GM18951 (cell line): ENCODE results near the gene ART4.

ENCODE experiments used
- POLR2A ChIP-seq: IDR thresholded peaks from 4 replicates; pipeline ENCODE4 v1.6.1; 2011; ENCODE audit warnings: mild to moderate bottlenecking; ENCODE audit not compliant: insufficient read length, insufficient read depth; ENCODE audit errors: extremely low read depth
- in situ Hi-C: fragments of 300-500 bp; cut with MboI; formaldehyde crosslinking; loops from one replicate; pipeline ENCODE4 v1.12.0; 2022; ENCODE audit warnings: low sequenced_read_pairs, mixed read lengths, inconsistent platforms; ENCODE audit not compliant: unreplicated experiment

Gene ART4

GRCh38 chr12:14843425-14843887, at the start of gene ART4:
Gene ART4, minus strand, starts transcription at chr12:14843526. Its CDS starts 413 bp downstream, at chr12:14843113.
- in situ Hi-C loops, result no loop called here
- no peak for TF ChIP-seq POLR2A

GRCh38 chr12:14892726-14893505, 49.6 kb upstream of the ART4 start:
- no peak for TF ChIP-seq POLR2A
- in situ Hi-C loops, result no loop called here

- TF ChIP-seq POLR2A, result no peak
- in situ Hi-C loops, result no loop called here
Observed at GRCh38 chr12:14890701-14891100, 47.4 kb upstream of the ART4 start.

GRCh38 chr12:14886271-14886670, 42.9 kb upstream of the ART4 start:
- in situ Hi-C loops, result no loop called here
- no peak for TF ChIP-seq POLR2A

- TF ChIP-seq POLR2A, result no peak
- in situ Hi-C loops, result no loop called here
Observed at GRCh38 chr12:14885718-14886221, 42.4 kb upstream of the ART4 start, which contains the start of gene MGP. Gene MGP, minus strand, starts transcription at chr12:14885854. Its CDS starts 63 bp downstream, at chr12:14885791.

GRCh38 chr12:14884458-14884878, 41.1 kb upstream of the ART4 start:
- in situ Hi-C loops, result no loop called here
- no peak for TF ChIP-seq POLR2A

GRCh38 chr12:14883686-14884085, 40.4 kb upstream of the ART4 start:
- in situ Hi-C loops, result no loop called here

GRCh38 chr12:14880890-14881453, 37.6 kb upstream of the ART4 start:
- TF ChIP-seq POLR2A, result no peak
- in situ Hi-C loops, result no loop called here

More at GRCh38 chr12:14883686-14884085, 40.4 kb upstream of the ART4 start:
- TF ChIP-seq POLR2A, result no peak

- no peak for TF ChIP-seq POLR2A
- in situ Hi-C loops, result no loop called here
Observed at GRCh38 chr12:14879222-14879933, 36.1 kb upstream of the ART4 start.

- in situ Hi-C loops, result no loop called here
- no peak for TF ChIP-seq POLR2A
Observed at GRCh38 chr12:14878488-14878887, 35.2 kb upstream of the ART4 start.

GRCh38 chr12:14876833-14877232, 33.5 kb upstream of the ART4 start:
- TF ChIP-seq POLR2A, result no peak
- in situ Hi-C loops, result no loop called here

- no peak for TF ChIP-seq POLR2A
- in situ Hi-C loops, result no loop called here
Observed at GRCh38 chr12:14874882-14875281, 31.6 kb upstream of the ART4 start.
